Peyer's patch (tissue), 4 donors: ENCODE measurements around the gene WNT6.

Experiments used
- CTCF ChIP-seq, 6 experiments: fragments of 450-650 bp in 4 of 6; fragments of 200-600 bp in 2 of 6; sonication (generic) in 1 of 6; IDR thresholded peaks; one replicate each; pipeline ENCODE4 v1.5.1; 2017 to 2019; ENCODE audit warnings: antibody characterized with exemption in 6 of 6, mild to moderate bottlenecking in 3 of 6, moderate library complexity in 1 of 6
- POLR2A ChIP-seq, 2 donors: fragments of 450-650 bp; IDR thresholded peaks; one replicate each; pipeline ENCODE4 v1.5.1; 2017; ENCODE audit warnings: antibody characterized with exemption in 2 of 2, mild to moderate bottlenecking in 2 of 2, moderate library complexity in 2 of 2

- TF ChIP-seq CTCF (IDR thresholded peaks at IDR 0.05): no peak
- TF ChIP-seq POLR2A (IDR thresholded peaks at IDR 0.05): no peak
Observed at GRCh38 chr2:218890369-218890768, 30.8 kb downstream of the WNT6 start.
